Smooth muscle cell (in vitro differentiated cells): ENCODE measurements around the gene RFESD. TPM values are rescaled to one million over a fixed set of nuclear protein-coding genes. Genes with fewer than 3 reads are reported as not detected.

ENCODE experiments used
- DNase-seq: peaks from one replicate; lab custom pipeline; 2025; ENCODE audit not compliant: unreplicated experiment; lab: John Stamatoyannopoulos, UW
- H2AFZ ChIP-seq: fragments of 200-600 bp; sonication (generic); 2 replicates; pipeline ENCODE4 v1.6.0; 2016; ENCODE audit warnings: antibody characterized with exemption, low read depth, mild to moderate bottlenecking
- H3F3A ChIP-seq: fragments of 200-600 bp; sonication (generic); 2 replicates; pipeline ENCODE4 v1.6.0; 2017; ENCODE audit warnings: antibody characterized with exemption, low read depth
- H3K27ac ChIP-seq: fragments of 200-600 bp; sonication (generic); 2 replicates; pipeline ENCODE4 v1.5.1; 2016; ENCODE audit warnings: low read depth, mild to moderate bottlenecking
- H3K27me3 ChIP-seq: fragments of 200-600 bp; sonication (generic); 2 replicates; pipeline ENCODE4 v1.6.1; 2016; ENCODE audit warnings: low read depth, mild to moderate bottlenecking
- H3K36me3 ChIP-seq: fragments of 200-600 bp; sonication (generic); 2 replicates; pipeline ENCODE4 v1.5.1; 2016; ENCODE audit warnings: low read depth
- H3K4me1 ChIP-seq: fragments of 200-600 bp; sonication (generic); 2 replicates; pipeline ENCODE4 v1.5.1; 2016; ENCODE audit warnings: low read depth
- H3K4me2 ChIP-seq: fragments of 200-600 bp; sonication (generic); 2 replicates; pipeline ENCODE4 v1.6.0; 2016; ENCODE audit warnings: mild to moderate bottlenecking
- H3K4me3 ChIP-seq: fragments of 200-600 bp; sonication (generic); 2 replicates; pipeline ENCODE4 v1.5.1; 2016; ENCODE audit warnings: mild to moderate bottlenecking
- H3K79me2 ChIP-seq: fragments of 200-600 bp; sonication (generic); 2 replicates; pipeline ENCODE4 v1.6.0; 2016; ENCODE audit warnings: low read depth, mild to moderate bottlenecking
- H3K9ac ChIP-seq: fragments of 200-600 bp; sonication (generic); 2 replicates; pipeline ENCODE4 v1.6.0; 2016; ENCODE audit warnings: low read depth
- H3K9me3 ChIP-seq: fragments of 200-600 bp; sonication (generic); replicated peaks from 2 replicates; pipeline ENCODE4 v1.5.1; 2016; ENCODE audit warnings: low read depth
- H4K20me1 ChIP-seq: fragments of 200-600 bp; sonication (generic); 2 replicates; pipeline ENCODE4 v1.6.0; 2016; ENCODE audit warnings: low read depth
- whole genome bisulfite sequencing: methylation state at CpG from one replicate; pipeline ENCODE4 v1.1.7; 2016; ENCODE audit warnings: low lambda C conversion rate; 5-methylcytosine and 5-hydroxymethylcytosine counted together
- polyA plus RNA-seq: library from polyadenylated mRNA; unstranded; fragments of >200 nt; fragmentation: Nextera tagmentation; extraction: Ambion mirVana; gene quantifications from 2 replicates; pipeline ENCODE4 v1.2.1, GENCODE V29; 2016
- total RNA-seq: library from RNA; depleted of rRNA; stranded (reverse); fragments of >200 nt; gene quantifications from 2 replicates; pipeline ENCODE4 v1.2.3, GENCODE V29; 2014
- TF ChIP-seq, protein P1 (sequence below): fragments of 200-600 bp; sonication (generic); IDR thresholded peaks from 2 replicates; pipeline ENCODE4 v1.5.1; 2017; ENCODE audit warnings: borderline replicate concordance, mild to moderate bottlenecking, antibody characterized with exemption; ENCODE audit not compliant: insufficient read depth, poor library complexity, severe bottlenecking

Gene RFESD
- total and polyA plus RNA-seq, 2 experiments from 2014 or later = 3.6 to 6.8 TPM

DNA sequence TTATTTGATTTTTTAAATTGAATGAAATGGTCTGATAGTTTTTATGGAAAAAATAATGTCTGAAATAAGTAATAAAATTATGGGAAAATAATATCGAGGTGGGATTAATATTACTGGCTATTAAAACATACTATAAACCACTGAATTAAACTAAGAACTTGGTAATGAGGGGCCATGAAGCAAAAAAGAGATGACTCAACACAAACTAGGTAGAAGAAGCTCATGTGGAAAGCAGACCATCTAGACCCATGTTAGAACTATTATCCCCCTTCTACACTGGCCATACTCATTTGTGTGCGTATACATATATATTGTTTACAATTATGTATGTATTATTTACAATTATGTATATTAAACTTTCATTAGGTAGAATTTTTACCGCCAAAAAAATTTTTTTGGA lies 35.2 kb upstream of the RFESD start:
- DNase-seq = no peak
- WGBS = 94% methylated on average over 3 of the region's 3 CpGs
- H3K27ac ChIP-seq = no peak overlapping the region
- H3K36me3 ChIP-seq = no peaks in the 10 kb centered on the region
- H3K9ac ChIP-seq = no peak overlapping the region
- H3K9me3 ChIP-seq = no peaks in the 10 kb centered on the region
- TF ChIP-seq, protein P1, sequence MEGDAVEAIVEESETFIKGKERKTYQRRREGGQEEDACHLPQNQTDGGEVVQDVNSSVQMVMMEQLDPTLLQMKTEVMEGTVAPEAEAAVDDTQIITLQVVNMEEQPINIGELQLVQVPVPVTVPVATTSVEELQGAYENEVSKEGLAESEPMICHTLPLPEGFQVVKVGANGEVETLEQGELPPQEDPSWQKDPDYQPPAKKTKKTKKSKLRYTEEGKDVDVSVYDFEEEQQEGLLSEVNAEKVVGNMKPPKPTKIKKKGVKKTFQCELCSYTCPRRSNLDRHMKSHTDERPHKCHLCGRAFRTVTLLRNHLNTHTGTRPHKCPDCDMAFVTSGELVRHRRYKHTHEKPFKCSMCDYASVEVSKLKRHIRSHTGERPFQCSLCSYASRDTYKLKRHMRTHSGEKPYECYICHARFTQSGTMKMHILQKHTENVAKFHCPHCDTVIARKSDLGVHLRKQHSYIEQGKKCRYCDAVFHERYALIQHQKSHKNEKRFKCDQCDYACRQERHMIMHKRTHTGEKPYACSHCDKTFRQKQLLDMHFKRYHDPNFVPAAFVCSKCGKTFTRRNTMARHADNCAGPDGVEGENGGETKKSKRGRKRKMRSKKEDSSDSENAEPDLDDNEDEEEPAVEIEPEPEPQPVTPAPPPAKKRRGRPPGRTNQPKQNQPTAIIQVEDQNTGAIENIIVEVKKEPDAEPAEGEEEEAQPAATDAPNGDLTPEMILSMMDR = no peak
- no peak overlapping the region for H3K4me3 ChIP-seq
- H4K20me1 ChIP-seq = no peaks in the 10 kb centered on the region
- H3K27me3 ChIP-seq = no peaks in the 10 kb centered on the region
- no peak overlapping the region for H3K4me2 ChIP-seq
- no peak overlapping the region for H2AFZ ChIP-seq
- H3K79me2 ChIP-seq = no peaks in the 10 kb centered on the region
- no peaks in the 10 kb centered on the region for H3K4me1 ChIP-seq
- no peaks in the 10 kb centered on the region for H3F3A ChIP-seq

DNA sequence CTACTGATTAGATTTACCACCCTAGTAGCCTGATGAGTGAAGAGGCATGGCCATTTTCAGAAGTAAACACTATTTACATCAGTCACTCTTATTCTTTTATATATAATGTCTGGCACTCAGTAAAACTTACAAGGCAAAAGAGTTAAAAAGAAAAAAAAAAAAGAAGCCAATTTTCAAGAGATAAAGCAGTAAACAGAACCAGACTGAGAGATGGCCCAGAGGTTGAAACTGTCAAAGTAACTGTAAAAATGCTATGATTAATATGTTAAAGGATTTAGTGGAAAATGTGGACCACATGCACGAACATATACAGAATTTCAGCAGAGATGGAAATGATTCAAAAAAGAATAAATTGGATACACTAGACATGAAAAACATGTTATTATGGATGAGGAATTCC lies 33.1 kb upstream of the RFESD start:
- no peak overlapping the region for H3K27ac ChIP-seq
- no peak overlapping the region for H3K4me3 ChIP-seq
- WGBS = 98% methylated on average over 1 of the region's 1 CpG
- no peaks in the 10 kb centered on the region for H3K36me3 ChIP-seq
- no peak overlapping the region for H2AFZ ChIP-seq
- H3K79me2 ChIP-seq = no peaks in the 10 kb centered on the region
- no peaks in the 10 kb centered on the region for H3K27me3 ChIP-seq
- no peak overlapping the region for H3K4me2 ChIP-seq
- no peak overlapping the region for H3K9ac ChIP-seq
- no peaks in the 10 kb centered on the region for H3F3A ChIP-seq
- peaks cover 4% of the 10 kb centered on the region for H3K4me1 ChIP-seq
- no peak for DNase-seq
- TF ChIP-seq, protein P1 = no peak
- no peaks in the 10 kb centered on the region for H4K20me1 ChIP-seq
- no peaks in the 10 kb centered on the region for H3K9me3 ChIP-seq

DNA sequence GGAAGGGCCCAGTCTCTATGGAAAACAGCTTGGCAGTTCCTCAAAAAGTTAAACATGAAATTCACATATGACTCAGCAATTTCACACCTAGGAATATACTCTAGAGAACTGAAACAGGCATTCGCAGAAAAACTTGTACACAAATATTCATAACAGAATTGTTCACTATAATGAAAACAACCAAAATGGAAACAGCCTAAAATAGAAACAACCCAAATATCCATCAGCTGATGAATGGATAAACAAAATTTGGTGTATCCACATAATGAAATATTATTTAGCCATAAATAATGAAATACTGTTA lies 31.5 kb upstream of the RFESD start:
- WGBS = 96% methylated on average over 1 of the region's 1 CpG
- no peaks in the 10 kb centered on the region for H3K79me2 ChIP-seq
- H3K4me2 ChIP-seq = no peak overlapping the region
- H3K9me3 ChIP-seq = no peaks in the 10 kb centered on the region
- no peak overlapping the region for H3K27ac ChIP-seq
- H2AFZ ChIP-seq = no peak overlapping the region
- no peaks in the 10 kb centered on the region for H3K36me3 ChIP-seq
- H4K20me1 ChIP-seq = no peaks in the 10 kb centered on the region
- H3K4me1 ChIP-seq = peaks cover 11% of the 10 kb centered on the region
- peaks cover 11% of the 10 kb centered on the region for H3K27me3 ChIP-seq
- TF ChIP-seq, protein P1 = no peak
- H3F3A ChIP-seq = no peaks in the 10 kb centered on the region
- DNase-seq = no peak
- no peak overlapping the region for H3K9ac ChIP-seq
- no peak overlapping the region for H3K4me3 ChIP-seq

DNA sequence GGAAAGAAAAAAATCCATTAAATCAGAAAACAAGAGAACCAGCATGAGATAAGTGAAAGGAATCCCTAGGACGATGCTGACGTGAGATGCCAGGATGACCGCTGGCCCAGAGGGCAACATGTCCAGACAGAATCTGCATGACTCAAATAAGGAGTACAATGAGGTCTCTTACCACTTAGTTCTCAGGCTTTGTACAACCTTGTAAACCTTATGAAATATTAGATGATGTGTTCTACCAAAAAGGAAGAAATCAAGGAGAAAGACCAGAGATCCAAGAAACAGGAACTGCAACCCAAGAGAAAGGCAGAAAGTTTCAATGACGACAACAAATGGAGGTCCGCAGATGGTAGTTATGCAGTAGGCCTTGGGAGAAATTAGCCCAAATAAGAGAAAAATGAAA lies 29.5 kb upstream of the RFESD start:
- H3K9ac ChIP-seq = peak overlapping the region; percentile 53
- H2AFZ ChIP-seq = peak overlapping the region; percentile 48
- no peaks in the 10 kb centered on the region for H4K20me1 ChIP-seq
- H3K79me2 ChIP-seq = no peaks in the 10 kb centered on the region
- 77% methylated on average over 5 of the region's 5 CpGs for WGBS
- H3K36me3 ChIP-seq = no peaks in the 10 kb centered on the region
- peak overlapping the region; percentile 90 for H3K27ac ChIP-seq
- no peak overlapping the region for H3K4me2 ChIP-seq
- no peak for DNase-seq
- TF ChIP-seq, protein P1 = no peak
- H3K9me3 ChIP-seq = no peaks in the 10 kb centered on the region
- H3K4me3 ChIP-seq = no peak overlapping the region
- H3K27me3 ChIP-seq = peaks cover 25% of the 10 kb centered on the region
- peaks cover 22% of the 10 kb centered on the region for H3K4me1 ChIP-seq
- no peaks in the 10 kb centered on the region for H3F3A ChIP-seq
